SIG-M5 treated with dmso at 0.1 percent for 504 hours (cell line): ENCODE data around the gene ESPNL.

Source experiments
- DNase-seq: peaks from one replicate; lab custom pipeline; 2025; ENCODE audit not compliant: unreplicated experiment; lab: John Stamatoyannopoulos, UW

ESPNL gene

DNA sequence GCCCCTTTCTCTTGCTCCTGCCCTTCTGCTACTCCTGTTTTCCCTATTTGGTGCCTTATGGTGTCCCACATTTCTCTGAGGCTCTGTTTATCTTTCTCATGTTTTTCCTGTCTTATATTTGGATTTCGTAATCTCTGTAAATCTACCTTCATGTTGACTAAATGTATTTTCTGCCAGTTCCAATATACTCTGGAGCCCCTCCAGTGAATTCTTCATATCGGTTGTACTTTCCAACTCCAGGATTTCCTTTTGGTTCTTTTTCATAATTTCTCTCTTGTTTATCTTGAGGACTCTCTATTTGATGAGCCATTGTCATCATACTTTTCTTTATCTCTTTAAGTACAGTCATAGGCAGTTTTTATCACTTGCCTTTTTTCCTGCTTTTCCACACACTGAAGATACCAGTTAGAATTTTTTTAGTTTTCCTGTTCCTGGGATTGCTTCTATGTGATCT, 20.2 kb upstream of the ESPNL start:
- DNase-seq = no peak

DNA sequence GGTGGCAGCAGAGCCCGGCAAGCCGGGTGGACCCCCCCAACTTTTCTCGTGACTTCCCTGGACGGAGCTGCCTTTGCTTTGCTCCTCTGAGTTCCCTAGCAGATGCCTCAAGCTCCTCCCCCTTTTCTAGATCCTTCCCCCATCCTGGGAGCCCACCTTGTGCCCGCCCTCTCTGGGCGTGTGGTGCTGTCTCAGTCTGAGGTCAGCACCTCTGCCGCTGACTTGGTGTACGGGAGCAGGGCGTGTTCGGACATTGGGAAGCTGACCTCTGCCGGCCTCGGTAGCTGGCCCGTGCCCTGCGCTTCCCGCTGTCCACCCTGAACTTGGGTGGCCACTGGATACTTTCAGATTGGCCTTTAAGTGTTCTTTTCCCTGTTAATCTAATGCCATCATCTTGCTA, 19.6 kb upstream of the ESPNL start:
- no peak for DNase-seq

DNA sequence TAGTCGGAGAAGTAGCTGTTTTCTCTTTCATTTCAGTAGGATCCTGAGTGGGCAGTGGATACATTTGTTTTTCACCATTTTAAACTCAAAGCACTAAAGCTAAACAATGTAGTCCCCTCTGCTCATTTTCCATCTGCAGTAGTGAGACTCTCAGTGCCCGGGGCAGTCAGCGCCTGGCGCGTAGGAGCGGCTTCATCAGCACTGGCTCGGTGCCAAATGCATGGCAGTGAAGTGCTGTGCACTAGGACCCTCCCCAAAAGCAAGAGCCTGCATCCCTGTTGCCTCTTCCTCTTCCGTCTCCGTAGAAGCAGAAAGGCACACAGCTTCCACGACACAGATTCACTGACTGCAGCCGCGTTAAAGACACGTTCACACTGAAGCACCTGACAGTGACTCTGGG, 19.0 kb upstream of the ESPNL start:
- no peak for DNase-seq

DNA sequence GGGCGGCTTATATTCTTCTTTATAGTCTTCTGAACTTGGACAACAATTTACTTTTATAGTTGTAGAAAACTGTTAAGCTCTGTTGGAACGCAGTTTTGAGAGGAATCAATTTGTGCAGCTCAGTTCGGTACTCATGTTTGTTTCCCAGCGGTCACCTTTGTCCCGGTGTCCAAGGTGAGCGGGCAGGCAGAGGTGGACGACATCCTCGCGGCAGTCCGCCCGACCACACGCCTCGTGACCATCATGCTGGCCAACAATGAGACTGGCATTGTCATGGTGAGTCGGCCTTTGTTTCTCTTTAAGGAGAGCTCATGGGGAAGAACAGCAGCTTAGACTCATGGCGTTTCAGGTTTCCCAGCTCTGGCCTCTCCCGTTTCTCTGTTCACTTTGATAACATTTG, 18.6 kb upstream of the ESPNL start:
- DNase-seq = no peak

DNA sequence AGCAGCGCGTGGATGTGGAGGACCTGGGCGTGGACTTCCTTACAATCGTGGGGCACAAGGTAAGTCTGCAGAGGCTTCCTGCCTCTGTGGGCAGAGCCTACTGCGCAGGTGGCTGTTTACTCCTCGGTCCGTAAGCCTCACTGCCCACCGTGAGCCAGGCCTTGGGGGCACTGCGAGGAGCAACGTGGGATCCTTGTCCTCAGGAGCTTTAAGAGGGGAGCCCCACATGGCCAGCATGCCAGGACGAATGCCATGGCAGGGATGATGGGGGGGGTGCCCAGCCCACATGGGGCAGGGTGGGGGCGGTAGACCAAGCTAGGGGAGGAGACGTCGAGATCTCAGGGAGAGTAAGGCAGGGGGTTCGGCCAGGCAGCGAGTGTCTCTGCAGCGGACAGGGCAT, 18.0 kb upstream of the ESPNL start:
- no peak for DNase-seq

DNA sequence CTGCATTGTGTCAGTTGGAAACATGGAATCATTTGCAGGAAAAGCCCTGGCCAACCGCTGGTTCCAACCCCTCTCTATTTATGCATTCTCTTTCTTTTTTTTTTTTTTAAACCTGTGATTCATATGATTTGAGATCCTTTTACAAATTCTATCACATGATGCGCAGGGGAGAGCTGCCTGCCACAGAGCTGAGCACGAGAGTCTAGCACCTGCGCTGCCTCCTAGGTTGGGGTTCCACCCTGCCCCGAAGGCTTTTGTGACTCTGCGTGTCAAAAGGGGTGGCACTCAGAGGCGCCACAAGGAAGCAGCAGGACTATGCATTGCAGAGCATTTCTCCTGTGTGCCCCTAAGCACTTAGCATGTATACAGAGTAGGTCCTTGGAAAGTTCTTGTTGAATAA, 17.3 kb upstream of the ESPNL start:
- DNase-seq = no peak

DNA sequence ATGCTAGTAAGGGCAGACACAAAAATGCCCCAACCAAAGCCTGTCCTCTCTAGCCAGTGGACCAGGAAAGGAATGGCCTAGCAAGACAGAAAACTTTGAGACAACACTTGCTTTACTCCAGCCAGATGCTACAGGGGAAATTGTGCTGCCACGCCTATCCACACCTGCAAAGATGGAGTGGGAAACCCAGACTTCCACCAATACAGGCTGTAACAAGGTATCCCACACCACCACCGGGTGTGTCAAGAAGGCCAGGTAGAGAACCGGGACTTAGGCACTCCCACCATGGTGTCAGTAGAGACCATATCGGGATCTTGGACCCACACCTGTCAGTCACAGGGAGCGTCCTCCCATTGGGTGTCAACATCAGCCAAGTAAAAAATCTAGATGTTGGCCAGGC, 16.2 kb upstream of the ESPNL start:
- DNase-seq = no peak

DNA sequence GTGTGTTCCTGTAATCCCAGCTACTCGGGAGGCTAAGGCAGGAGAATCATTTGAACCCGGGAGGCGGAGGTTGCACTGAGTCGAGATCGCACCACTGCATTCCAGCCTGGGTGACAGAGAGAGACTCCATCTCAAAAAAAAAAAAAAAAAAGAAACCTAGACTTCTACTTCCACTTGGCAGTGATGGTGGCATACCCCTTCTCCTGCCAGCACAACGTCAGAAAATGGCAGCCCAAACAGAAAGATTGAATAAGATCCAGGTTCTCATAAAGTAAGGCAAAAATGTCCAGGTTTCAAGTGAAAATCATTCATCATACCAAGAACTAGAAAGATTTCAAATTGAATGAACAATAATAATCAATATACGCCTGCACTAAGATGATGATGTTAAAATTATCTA, 15.4 kb upstream of the ESPNL start:
- no peak for DNase-seq

DNA sequence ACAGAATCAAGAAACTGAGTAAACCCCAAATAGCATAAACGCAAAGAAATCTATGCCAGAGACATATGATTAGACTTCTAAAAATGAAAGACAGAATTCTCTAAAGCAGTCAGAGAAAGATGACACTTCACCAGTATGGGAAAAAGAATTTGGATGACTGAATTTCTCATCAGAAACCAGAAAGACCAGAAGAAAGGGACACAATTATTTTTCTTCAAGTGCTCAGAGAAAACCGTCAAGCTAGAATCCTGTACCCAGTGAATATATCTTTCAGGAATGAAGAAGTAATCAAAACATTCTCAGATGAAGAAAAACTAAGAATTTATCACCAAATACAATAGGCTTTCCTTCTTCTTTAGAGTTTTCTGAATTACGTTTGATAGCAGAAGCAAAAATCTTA, 14.2 kb upstream of the ESPNL start:
- DNase-seq = no peak

DNA sequence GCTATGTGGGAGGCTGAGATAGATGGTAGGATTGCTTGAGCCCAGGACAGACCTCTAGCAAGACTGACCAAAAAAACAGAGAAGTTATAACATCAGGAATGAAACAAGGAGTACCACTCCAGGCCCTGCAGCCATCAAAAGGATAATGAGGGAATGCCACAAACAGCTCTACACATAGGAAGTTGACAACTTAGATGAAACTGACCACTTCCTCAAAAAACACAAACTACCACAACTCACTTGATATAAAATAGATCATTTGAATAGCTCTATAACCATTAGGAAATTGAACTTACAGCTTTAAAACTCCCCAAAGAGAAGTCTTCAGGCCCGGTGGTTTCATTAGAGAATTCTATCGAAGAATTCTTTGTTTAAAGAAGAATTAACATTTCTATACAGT, 12.9 kb upstream of the ESPNL start:
- DNase-seq = peak; percentile 51

DNA sequence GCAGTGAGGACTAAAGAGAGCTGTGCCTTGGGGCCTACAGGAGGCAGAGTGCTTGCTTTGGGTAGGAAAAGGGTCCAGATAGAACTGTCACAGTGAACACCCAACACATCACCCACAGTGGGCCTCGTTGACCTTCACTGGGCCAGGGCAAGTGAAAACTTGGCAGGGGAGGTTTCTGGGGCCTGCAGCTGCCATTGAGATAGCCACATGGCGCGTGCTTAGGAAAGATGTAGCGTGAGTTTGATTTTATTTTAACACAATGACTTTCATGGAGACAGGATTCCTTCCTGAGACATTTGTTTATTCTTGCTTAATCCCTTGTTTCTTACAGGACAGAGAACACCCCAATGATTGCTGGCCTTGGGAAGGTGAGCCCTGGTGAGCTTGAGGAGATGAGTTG, 9.3 kb upstream of the ESPNL start:
- no peak for DNase-seq

DNA sequence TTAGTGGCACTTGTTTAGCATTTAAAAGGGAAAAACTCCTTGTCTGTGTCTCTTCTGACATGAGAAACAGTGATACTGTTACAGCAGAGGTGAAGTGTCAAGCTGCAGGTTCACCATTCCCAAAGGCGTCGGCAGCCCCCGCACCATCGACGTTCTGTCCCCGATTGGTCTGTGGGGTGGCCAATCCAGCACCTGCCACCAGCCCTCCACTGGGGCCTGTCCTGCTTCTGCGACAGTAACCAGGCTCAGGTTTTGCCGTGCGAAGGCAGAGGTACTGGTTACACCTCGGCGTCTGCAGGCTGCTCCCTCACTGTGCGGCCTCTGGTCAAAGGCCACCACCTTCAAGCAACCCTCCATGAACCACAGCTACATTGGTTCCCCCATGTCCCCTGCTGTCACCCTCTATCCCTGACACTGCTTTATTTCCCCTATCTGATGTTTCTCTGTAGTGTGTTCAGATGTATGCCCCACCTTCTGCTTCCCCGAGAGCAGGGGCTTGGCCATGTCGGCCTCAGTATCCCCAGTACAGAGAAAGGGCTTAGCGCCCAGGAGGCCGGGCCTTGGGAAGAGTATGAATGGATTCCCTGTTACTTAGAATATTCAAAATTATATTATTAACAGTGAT, 8.6 kb upstream of the ESPNL start:
- DNase-seq = no peak

DNA sequence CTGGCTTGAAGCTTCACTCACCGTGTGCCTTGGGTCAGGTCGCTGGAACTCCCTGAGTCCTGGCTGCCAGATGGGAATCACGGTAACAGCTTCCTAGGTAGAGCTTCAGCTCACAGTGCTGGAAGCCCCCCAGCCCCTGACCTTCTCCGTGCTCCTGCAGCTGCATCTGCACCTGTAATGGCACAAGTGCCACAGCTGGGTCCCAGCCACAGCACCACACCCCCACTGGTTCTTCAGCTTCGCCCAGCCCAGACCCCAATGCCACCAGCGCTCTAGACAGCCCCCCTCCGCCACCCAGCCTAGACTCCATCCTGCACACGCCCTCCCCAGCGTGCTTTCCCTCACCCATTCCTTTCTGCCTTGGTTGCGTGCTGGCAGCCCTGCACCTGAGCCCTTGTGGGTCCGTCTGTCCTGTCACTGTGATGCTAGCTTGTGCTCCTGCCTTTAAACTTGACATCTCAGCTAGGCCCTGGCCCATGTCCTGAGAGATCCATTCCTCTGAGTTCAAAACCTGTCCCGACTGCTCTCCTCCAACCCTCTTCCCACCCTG, 7.6 kb upstream of the ESPNL start:
- DNase-seq = no peak

DNA sequence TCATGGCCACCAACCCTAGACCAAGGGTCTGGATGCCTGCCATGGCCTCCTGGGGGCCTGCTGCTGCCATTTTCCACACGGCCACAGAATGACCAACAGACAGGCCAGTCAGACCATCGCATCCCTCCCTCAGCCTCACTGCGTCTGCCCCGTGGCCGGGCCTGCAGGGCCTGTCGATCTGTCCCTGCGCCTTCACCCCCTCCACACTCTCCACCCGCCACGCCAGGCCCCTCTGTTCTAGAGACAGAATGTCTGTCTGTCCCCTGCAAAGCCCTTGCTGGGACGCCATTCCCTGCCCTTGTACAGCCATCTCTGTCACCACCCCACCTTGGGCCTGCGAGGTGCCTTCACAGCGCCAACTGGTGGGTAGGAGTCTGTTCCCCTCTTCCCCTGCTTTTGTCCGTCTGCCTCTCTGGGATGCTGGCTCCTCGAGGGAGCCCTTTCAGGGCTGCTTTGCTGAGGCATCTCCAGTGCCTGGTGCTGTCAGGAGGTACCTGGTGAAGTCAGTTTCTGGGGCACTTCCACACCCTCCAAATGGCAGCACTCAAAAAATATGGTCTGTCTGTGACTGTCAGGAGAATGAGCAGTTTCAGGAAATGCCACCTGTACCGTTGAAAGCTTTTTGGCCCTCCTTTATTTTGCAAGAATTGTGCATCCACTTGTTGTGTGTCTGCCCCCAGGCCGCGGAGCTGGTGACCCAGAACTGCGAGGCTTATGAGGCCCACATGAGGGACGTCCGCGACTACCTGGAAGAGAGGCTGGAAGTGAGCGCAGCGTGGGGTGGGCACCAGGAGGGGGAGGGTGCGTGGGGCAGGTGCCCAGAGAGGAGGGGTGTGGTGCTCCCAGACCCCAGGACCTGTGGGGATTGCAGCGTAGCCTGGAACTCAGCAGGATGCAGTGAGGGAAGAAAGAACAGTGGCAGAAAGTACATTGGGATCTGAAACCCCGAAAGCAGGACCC, 6.7 kb upstream of the ESPNL start:
- no peak for DNase-seq

DNA sequence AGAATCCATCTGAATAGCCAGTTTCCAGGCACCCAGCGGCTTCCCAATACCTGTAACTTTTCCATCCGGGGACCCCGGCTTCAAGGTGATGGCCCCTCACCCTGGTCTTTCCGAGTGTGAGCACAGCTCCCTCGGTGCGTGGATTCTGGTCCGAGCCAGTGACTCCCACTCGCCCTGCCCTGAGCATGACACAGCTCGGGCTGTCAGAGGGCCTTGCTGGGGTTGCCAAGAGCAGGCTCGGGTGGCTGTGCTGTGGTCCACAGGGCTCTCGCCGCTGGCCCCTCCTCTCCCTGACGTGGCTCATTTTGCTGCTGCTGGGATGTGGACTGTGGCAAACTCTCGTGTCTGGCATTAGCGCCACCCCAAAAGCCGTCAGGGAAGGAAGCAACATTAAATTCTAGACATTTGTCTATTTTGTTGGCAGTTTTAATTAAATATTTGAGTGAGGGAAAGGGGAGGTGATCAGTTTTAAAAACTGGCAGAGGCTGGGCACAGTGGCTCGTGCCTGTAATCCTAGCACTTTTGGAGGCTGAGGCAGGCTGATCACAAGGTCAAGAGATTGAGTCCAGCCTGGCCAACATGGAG, 5.6 kb upstream of the ESPNL start:
- no peak for DNase-seq

DNA sequence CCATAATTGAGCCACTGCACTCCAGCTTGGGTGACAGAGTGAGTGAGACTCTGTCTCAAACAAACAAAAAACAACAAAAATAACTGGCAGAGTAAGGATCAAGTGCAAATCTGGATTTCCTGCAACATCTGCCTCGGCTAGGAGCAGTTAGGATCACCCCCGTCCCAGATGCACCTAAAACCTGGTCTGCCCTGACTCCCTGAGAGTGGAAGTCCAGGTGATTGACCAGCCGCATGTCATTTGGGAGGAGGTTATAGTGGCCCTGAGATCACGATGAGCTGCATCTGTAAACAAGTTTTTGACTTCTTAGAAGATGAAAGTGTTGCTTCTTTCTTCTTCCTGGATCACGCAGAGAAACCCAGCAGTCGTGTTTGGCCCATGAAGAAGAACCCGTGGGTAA, 5.0 kb upstream of the ESPNL start:
- DNase-seq = no peak

DNA sequence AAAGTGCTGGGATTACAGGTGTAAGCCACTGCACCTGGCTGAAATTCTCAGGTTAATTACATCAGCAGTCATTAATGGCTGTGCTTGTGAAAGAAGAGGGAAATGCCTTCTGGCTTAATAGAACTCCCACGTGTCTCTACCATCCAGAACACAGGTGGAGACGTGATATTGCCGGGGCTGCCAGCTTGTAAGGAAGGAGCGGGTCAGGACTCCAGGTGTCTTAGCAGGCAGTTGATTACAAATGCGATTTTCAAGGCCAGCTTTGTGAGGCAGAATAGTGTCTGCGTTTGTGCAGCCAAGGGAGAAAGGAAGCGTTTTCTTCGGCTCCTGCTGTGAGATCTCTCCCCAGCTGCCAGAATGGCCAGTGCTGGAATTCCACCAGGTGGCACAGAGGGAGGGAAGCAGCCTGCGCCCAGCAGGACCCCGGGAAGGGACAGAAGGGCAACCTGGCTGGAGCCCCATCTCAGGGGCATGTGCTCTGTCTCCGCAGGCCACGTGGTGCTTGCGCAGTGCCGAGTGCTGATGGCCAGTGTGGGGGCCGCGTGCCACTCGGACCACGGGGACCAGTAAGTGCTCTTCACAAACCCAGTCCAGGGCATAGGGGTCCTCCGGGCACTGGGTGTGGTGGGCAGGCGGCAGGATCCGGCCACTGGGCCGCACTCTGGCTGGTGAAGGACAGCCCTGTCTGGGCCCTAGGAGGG, 3.7 kb upstream of the ESPNL start:
- no peak for DNase-seq

DNA sequence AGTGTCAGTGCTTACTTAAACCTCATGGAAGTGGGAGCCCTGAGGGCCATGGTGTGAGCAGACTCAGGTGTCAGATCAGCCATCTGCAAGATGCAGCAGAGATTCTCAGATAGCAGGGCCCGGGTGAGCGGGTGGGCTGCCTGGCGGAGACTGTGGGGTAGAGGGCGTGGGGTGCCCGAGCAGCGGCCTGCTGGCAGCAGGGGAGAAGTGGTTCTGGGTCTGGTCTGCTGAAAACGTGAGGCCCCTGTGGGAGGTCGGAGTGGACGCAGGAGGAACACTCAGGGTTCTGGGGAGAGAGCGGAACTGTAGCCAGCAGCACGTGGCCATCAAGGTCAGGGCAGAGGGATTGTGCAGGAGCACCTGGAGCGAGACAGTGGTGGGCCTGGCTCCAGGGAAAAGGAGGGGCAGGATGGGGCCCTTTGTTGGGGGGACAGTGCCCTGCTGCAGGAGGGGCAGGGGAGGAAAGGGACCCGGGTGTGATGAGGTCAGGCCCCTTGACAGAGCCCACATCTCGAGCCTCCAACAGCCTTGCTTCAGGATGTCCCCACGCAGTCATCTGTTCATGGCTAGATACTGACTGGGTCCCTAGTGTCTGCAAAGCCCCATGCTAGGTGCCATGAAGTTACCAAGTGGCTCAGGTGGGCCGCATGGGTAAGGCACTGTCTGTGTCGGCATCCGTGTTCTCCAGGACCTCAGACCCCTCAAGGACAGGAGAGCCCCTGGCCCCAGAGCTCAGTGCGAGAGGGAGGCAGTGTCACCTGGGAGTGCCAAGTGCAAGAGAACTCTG, 2.7 kb upstream of the ESPNL start:
- no peak for DNase-seq

DNA sequence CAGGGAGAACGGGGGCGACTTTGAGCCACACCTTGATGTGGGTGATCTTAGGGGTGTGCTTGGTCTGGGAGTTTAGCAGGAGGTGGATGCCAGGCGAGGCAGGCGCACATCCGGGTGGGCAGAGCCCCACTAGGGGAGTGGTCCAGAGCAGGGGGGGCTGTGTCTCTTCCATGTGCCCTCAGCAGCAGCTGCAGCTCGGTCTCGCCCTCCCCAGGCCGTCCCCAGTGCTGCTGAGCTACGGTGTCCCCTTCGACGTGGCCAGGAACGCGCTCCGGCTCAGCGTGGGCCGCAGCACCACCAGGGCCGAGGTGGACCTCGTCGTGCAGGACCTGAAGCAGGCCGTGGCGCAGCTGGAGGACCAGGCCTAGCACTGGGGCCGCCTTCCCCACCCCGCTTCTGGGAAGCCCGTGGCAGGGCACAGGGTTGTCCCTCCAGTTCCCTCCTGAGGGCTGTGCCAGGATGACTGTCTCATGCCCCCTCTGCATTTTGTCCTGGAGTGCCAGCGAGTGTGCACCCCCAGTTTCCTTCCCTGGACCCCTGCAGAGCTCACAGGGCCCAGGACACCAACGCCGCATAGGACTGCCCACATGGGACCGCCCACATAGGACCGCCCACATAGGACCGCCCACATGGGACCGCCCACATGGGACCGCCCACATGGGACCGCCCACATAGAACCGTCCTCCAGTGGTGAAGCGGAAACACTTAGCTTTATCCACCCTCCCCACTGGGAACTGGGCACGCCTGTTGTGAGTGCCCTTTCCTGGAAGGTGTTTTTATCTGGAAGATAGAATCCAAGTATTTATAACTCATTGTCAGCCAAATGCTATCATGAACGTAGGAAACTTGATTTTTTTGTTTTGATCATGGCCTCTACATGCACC, 1.9 kb upstream of the ESPNL start:
- peak; percentile 33 for DNase-seq
